GM10847 (cell line): ENCODE results near the gene ZNF620.

Source experiments
- POLR2A ChIP-seq: IDR thresholded peaks from 2 replicates; pipeline ENCODE4 v1.6.1; 2011; ENCODE audit not compliant: insufficient read length; ENCODE audit errors: extremely low read depth

ZNF620 gene

DNA sequence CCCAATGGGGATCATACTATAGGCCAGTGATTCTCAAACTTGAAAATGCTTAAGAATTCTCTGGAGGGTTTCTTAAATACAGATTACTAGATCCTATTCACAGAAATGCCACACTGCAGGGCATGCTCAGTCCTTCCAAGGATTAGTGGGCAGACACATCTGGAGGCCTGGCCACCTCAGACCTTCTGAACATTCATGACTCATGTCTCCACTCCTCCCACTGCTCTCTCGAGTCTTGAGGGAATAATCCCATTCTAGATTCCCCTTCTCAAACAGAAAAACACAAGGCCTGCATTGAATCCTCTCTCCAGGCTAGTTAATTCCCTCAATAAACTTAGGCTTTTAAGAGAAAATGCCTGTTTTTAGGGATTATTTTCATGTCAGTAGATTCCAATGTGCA is 41.0 kb downstream of the ZNF620 start:
- TF ChIP-seq POLR2A: no peak

DNA sequence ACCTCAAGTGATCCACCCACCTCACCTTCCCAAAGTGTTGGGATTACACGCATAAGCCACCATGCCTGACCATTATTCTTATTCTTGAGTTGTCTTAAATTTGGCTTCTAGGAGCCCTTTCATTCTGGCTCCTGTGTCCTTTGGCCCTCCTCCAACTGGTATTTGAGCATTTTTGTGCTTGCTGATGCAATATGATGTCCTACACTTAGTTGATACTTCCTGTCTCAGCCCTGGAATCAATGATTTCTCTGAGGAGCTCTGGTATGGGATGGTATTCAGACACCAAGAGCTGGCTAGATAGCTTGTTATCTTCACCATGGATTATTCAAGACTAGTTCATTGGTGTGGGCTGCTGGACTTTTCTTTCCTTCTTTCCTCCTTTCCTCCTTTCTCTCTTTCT is 44.3 kb downstream of the ZNF620 start:
- TF ChIP-seq POLR2A: no peak

GRCh38 chr3:40557575-40558161 is 51.8 kb downstream of the ZNF620 start:
- no peak for TF ChIP-seq POLR2A

GRCh38 chr3:40566694-40567093 is 60.9 kb downstream of the ZNF620 start:
- TF ChIP-seq POLR2A: no peak
